ENCODE results near the gene TMA16. TPM values are rescaled to one million over a fixed set of nuclear protein-coding genes. Genes with fewer than 3 reads are reported as not detected.
A peak's percentile ranks its signal among the peaks of the same experiment; 100 is the strongest.
"Not testable (repeated sequence)": the region's sequence is repeated elsewhere in the genome, so short reads cannot be mapped to it uniquely, and the experiment has no call there.

Gene TMA16
- total RNA-seq (26.9 TPM), polyA plus RNA-seq (ENCODE audit: insufficient read depth, low read depth, low replicate concordance) (12.8 TPM)
- long read RNA-seq, donor 1, transcript TMA16-201 (7 exons, 1,978 nt): major isoform, 10 of 22 reads
- long read RNA-seq, donor 1, partial matches to known transcripts: 10 of 22 reads
- long read RNA-seq, donor 1, other reads (novel, unspliced or antisense): 0 of 22 reads
- long read RNA-seq, donor 2, transcript TMA16-201 (7 exons, 1,978 nt): major isoform, 10 of 11 reads
- long read RNA-seq, donor 2, partial matches to known transcripts: 0 of 11 reads
- long read RNA-seq, donor 2, other reads (novel, unspliced or antisense): 0 of 11 reads
- long read RNA-seq, donor 3, transcript TMA16-201 (7 exons, 1,978 nt): major isoform, 14 of 31 reads
- long read RNA-seq, donor 3, partial matches to known transcripts: 13 of 31 reads
- long read RNA-seq, donor 3, other reads (novel, unspliced or antisense): 0 of 31 reads
- long read RNA-seq, donor 4, transcript TMA16-201 (7 exons, 1,978 nt): major isoform, 7 of 7 reads
- long read RNA-seq, donor 4, partial matches to known transcripts: 0 of 7 reads
- long read RNA-seq, donor 4, other reads (novel, unspliced or antisense): 0 of 7 reads
- long read RNA-seq, donor 5, partial matches to known transcripts: 0 of 2 reads
- long read RNA-seq, donor 5, other reads (novel, unspliced or antisense): 0 of 2 reads
- long read RNA-seq, donor 6, transcript TMA16-201 (7 exons, 1,978 nt): major isoform, 20 of 44 reads
- long read RNA-seq, donor 6, partial matches to known transcripts: 20 of 44 reads
- long read RNA-seq, donor 6, other reads (novel, unspliced or antisense): 0 of 44 reads
- long read RNA-seq, donor 7, transcript TMA16-201 (7 exons, 1,978 nt): major isoform, 17 of 21 reads
- long read RNA-seq, donor 7, partial matches to known transcripts: 3 of 21 reads
- long read RNA-seq, donor 7, other reads (novel, unspliced or antisense): 1 of 21 reads
- long read RNA-seq, donor 8, transcript TMA16-201 (7 exons, 1,978 nt): major isoform, 7 of 20 reads
- long read RNA-seq, donor 8, partial matches to known transcripts: 12 of 20 reads
- long read RNA-seq, donor 8, other reads (novel, unspliced or antisense): 0 of 20 reads
- long read RNA-seq, donor 9, partial matches to known transcripts: 5 of 8 reads
- long read RNA-seq, donor 9, other reads (novel, unspliced or antisense): 0 of 8 reads
- long read RNA-seq, donor 10, transcript TMA16-201 (7 exons, 1,978 nt): major isoform, 14 of 23 reads
- long read RNA-seq, donor 10, partial matches to known transcripts: 9 of 23 reads
- long read RNA-seq, donor 10, other reads (novel, unspliced or antisense): 0 of 23 reads

- DNase-seq: peak; percentile 91 to 96 (median 95)
- no peak for FAIRE-seq
- Histone ChIP-seq H3K36me3 (ENCODE audit: control insufficient read depth in 2 of 3, insufficient read depth in 3 of 3, low read length in 3 of 3) (no peaks in the 10 kb centered on the region), H3K27me3 (ENCODE audit: control insufficient read depth, insufficient read depth, low read length) (no peaks in the 10 kb centered on the region), H3K4me1 (ENCODE audit: control insufficient read depth in 2 of 3, insufficient read depth in 2 of 3, low read depth in 1 of 3, low read length in 3 of 3) (peaks cover 0 to 3% (median 0%) of the 10 kb centered on the region in 3 donors), H3K4me3 (ENCODE audit: low read length in 3 of 3) (peak within 1 kb of the TSS; percentile 87 to 94 (median 88)), H3K9ac (ENCODE audit: low read length in 3 of 3) (peak within 1 kb of the TSS; percentile 74 to 93 (median 92)), H3K27ac (ENCODE audit: low read depth in 2 of 2, low read length in 2 of 2) (peak within 1 kb of the TSS; percentile 75 to 80), H3K9me3 (ENCODE audit: control insufficient read depth in 2 of 3, insufficient read depth in 1 of 3, low read length in 3 of 3) (no peaks in the 10 kb centered on the region)
- intact Hi-C loops (cut with DNase I): no loop called here
- TF ChIP-seq CTCF (IDR thresholded peaks at IDR 0.05; ENCODE audit: borderline replicate concordance, extremely low read depth, insufficient read depth): no peak
Observed at GRCh38 chr4:163494360-163495241, at the start of gene TMA16. Gene TMA16, plus strand, starts transcription at chr4:163494690. Its CDS starts 112 bp downstream, at chr4:163494802.

GRCh38 chr4:163447023-163447422 is 47.5 kb upstream of the TMA16 start:
- H3K36me3 ChIP-seq (ENCODE audit: control insufficient read depth in 2 of 3, insufficient read depth in 3 of 3, low read length in 3 of 3); H3K27me3 ChIP-seq (ENCODE audit: control insufficient read depth, insufficient read depth, low read length); H3K4me3 ChIP-seq (ENCODE audit: low read length in 3 of 3); intact Hi-C loops (cut with DNase I); H3K9me3 ChIP-seq (ENCODE audit: control insufficient read depth in 2 of 3, insufficient read depth in 1 of 3, low read length in 3 of 3); FAIRE-seq; H3K4me1 ChIP-seq (ENCODE audit: control insufficient read depth in 2 of 3, insufficient read depth in 2 of 3, low read depth in 1 of 3, low read length in 3 of 3); H3K9ac ChIP-seq (ENCODE audit: low read length in 3 of 3); H3K27ac ChIP-seq (ENCODE audit: low read depth in 2 of 2, low read length in 2 of 2): not testable (repeated sequence)
- DNase-seq: peak in 1 of 5 donors; percentile 81

GRCh38 chr4:163447481-163447880 is 47.0 kb upstream of the TMA16 start:
- no peaks in the 10 kb centered on the region for H3K27me3 ChIP-seq (ENCODE audit: control insufficient read depth, insufficient read depth, low read length)
- H3K9me3 ChIP-seq (ENCODE audit: control insufficient read depth in 2 of 3, insufficient read depth in 1 of 3, low read length in 3 of 3): no peaks in the 10 kb centered on the region
- H3K4me1 ChIP-seq (ENCODE audit: control insufficient read depth in 2 of 3, insufficient read depth in 2 of 3, low read depth in 1 of 3, low read length in 3 of 3): no peaks in the 10 kb centered on the region
- DNase-seq: peak in 1 of 5 donors; percentile 7
- H3K9ac ChIP-seq (ENCODE audit: low read length in 3 of 3): no peak overlapping the region
- H3K27ac ChIP-seq (ENCODE audit: low read depth in 2 of 2, low read length in 2 of 2): no peak overlapping the region
- no peaks in the 10 kb centered on the region for H3K36me3 ChIP-seq (ENCODE audit: control insufficient read depth in 2 of 3, insufficient read depth in 3 of 3, low read length in 3 of 3)
- peak; percentile 86 for FAIRE-seq
- intact Hi-C loops (cut with DNase I): no loop called here
- H3K4me3 ChIP-seq (ENCODE audit: low read length in 3 of 3): no peak overlapping the region
- TF ChIP-seq CTCF (IDR thresholded peaks at IDR 0.05; ENCODE audit: borderline replicate concordance, extremely low read depth, insufficient read depth): no peak
